Activated effector memory CD4-positive, alpha-beta T cell treated with anti-CD3 and anti-CD28 coated beads, Interleukin-2, amount 50 U/mL, for 16 hours (primary cell): ENCODE results near the gene RBMS1.
"Not testable (repeated sequence)": the region's sequence is repeated elsewhere in the genome, so short reads cannot be mapped to it uniquely, and the experiment has no call there.

Experiments
- DNase-seq: peaks from one replicate; pipeline ENCODE4 v3.0.0-alpha.2; 2020

RBMS1 gene

GRCh38 chr2:160499865-160500264 is 6.3 kb upstream of the RBMS1 start:
- no peak for DNase-seq

GRCh38 chr2:160498137-160498536 is 4.5 kb upstream of the RBMS1 start:
- no peak for DNase-seq

GRCh38 chr2:160494201-160494644 is 616 bp upstream of the RBMS1 start:
- no peak for DNase-seq

GRCh38 chr2:160492401-160493226 is 993 bp downstream of the RBMS1 start:
- DNase-seq: peak; percentile 86

GRCh38 chr2:160491911-160492371 is 1.7 kb downstream of the RBMS1 start:
- no peak for DNase-seq

- DNase-seq: no peak
Measured at GRCh38 chr2:160490733-160491685, 2.6 kb downstream of the RBMS1 start.

GRCh38 chr2:160489111-160489510 is 4.5 kb downstream of the RBMS1 start:
- no peak for DNase-seq

GRCh38 chr2:160488289-160488688 is 5.3 kb downstream of the RBMS1 start:
- not testable (repeated sequence) for DNase-seq

- DNase-seq: no peak
Measured at GRCh38 chr2:160486341-160486740, 7.3 kb downstream of the RBMS1 start.

GRCh38 chr2:160484859-160485520 is 8.6 kb downstream of the RBMS1 start:
- DNase-seq: no peak

GRCh38 chr2:160482673-160483072 is 10.9 kb downstream of the RBMS1 start:
- DNase-seq: no peak

GRCh38 chr2:160479269-160479668 is 14.3 kb downstream of the RBMS1 start:
- no peak for DNase-seq

GRCh38 chr2:160478660-160479059 is 14.9 kb downstream of the RBMS1 start:
- no peak for DNase-seq

- DNase-seq: no peak
Measured at GRCh38 chr2:160477032-160477431, 16.6 kb downstream of the RBMS1 start.

GRCh38 chr2:160474891-160475787 is 18.5 kb downstream of the RBMS1 start:
- DNase-seq: no peak

GRCh38 chr2:160474319-160474645 is 19.3 kb downstream of the RBMS1 start:
- DNase-seq: no peak

- no peak for DNase-seq
Measured at GRCh38 chr2:160473468-160474318, 19.9 kb downstream of the RBMS1 start.

GRCh38 chr2:160472839-160473251 is 20.8 kb downstream of the RBMS1 start:
- DNase-seq: no peak

GRCh38 chr2:160471950-160472349 is 21.7 kb downstream of the RBMS1 start:
- no peak for DNase-seq

GRCh38 chr2:160469621-160470204 is 23.9 kb downstream of the RBMS1 start:
- DNase-seq: no peak

GRCh38 chr2:160469164-160469563 is 24.4 kb downstream of the RBMS1 start:
- DNase-seq: no peak
